Activated B cell treated with CpG ODN at 0.5 μM for 24 hours (primary cell): ENCODE data around the gene RUFY2. TPM values are rescaled to one million over a fixed set of nuclear protein-coding genes. Genes with fewer than 3 reads are reported as not detected.

ENCODE experiments used
- ATAC-seq: fragments of 200-7000 bp; cut with Tn5 transposase; one replicate; pipeline ENCODE4 v1.10.0; 2021; ENCODE audit warnings: low read depth, mild to moderate bottlenecking, moderate library complexity
- CTCF ChIA-PET: fragments of 350-600 bp; sonication (Branson Sonifier 250); formaldehyde crosslinking; loops from one replicate; lab custom pipeline; 2021; ENCODE audit warnings: antibody characterized with exemption; lab: Charles Lee
- POLR2A ChIA-PET: fragments of 350-600 bp; sonication (Branson Sonifier 250); formaldehyde crosslinking; loops from one replicate; lab custom pipeline; 2021; ENCODE audit warnings: antibody characterized with exemption; lab: Charles Lee
- DNase-seq: peaks from one replicate; pipeline ENCODE4 v3.0.0; 2022
- H3K27ac Mint-ChIP-seq: one replicate; pipeline ENCODE4 v1.8.0; 2020; ENCODE audit warnings: mixed read lengths
- H3K27me3 Mint-ChIP-seq: one replicate; pipeline ENCODE4 v1.8.0; 2021; ENCODE audit warnings: mixed read lengths
- H3K36me3 Mint-ChIP-seq: one replicate; pipeline ENCODE4 v1.8.0; 2021; ENCODE audit warnings: low read depth, mixed read lengths
- H3K4me1 Mint-ChIP-seq: one replicate; pipeline ENCODE4 v1.8.0; 2021; ENCODE audit warnings: mixed read lengths
- H3K4me3 Mint-ChIP-seq: one replicate; pipeline ENCODE4 v1.8.0; 2020; ENCODE audit warnings: mild to moderate bottlenecking, mixed read lengths
- H3K9me3 Mint-ChIP-seq: one replicate; pipeline ENCODE4 v1.8.0; 2020; ENCODE audit warnings: mixed read lengths
- CTCF ChIP-seq: fragments of 200-600 bp; IDR thresholded peaks from one replicate; pipeline ENCODE4 v1.8.0; 2022; ENCODE audit warnings: antibody characterized with exemption, mild to moderate bottlenecking
- intact Hi-C: fragments of 100-400 bp; cut with micrococcal nuclease; formaldehyde crosslinking; loops from one replicate; pipeline ENCODE4 v1.15.1; 2024
- total RNA-seq: library from RNA; stranded (reverse); gene quantifications from 2 replicates; pipeline ENCODE4 v1.2.3, GENCODE V29; 2022

The RUFY2 gene
- total RNA-seq, 1 donor from 2014 or later = 28.5 TPM

- no peak for TF ChIP-seq CTCF
- peak overlapping the region; percentile 56 for H3K27ac Mint-ChIP-seq
- no peaks in the 10 kb centered on the region for H3K27me3 Mint-ChIP-seq
- peak; percentile 73 for ATAC-seq
- intact Hi-C loops = loop anchor here (1.0 to 5.0 kb wide), 3 partner anchors 13 to 491 kb away; no protein-coding TSS in a partner anchor
- H3K36me3 Mint-ChIP-seq = peaks cover 56% of the 10 kb centered on the region
- DNase-seq = no peak
- H3K4me1 Mint-ChIP-seq = peaks cover 2% of the 10 kb centered on the region
- no peaks in the 10 kb centered on the region for H3K9me3 Mint-ChIP-seq
- H3K4me3 Mint-ChIP-seq = no peak overlapping the region
- ChIA-PET CTCF (interaction anchor here (0.8 to 2.2 kb wide), 6 partner anchors 9 to 138 kb away, joined by 3 to 18 read pairs (median 4); partner anchors contain the start of gene PBLD), POLR2A (interaction anchor here (1.1 to 1.7 kb wide), 2 partner anchors 14 to 16 kb away, joined by 7 to 18 read pairs; partner anchors contain the start of genes HNRNPH3 and PBLD)
These were observed 58.8 kb downstream of the RUFY2 start for GRCh38 chr10:68348265-68348741.

GRCh38 chr10:68346774-68347173 lies 60.3 kb downstream of the RUFY2 start:
- no peak for ATAC-seq
- H3K36me3 Mint-ChIP-seq = peaks cover 58% of the 10 kb centered on the region

GRCh38 chr10:68345621-68346020 lies 61.5 kb downstream of the RUFY2 start:
- Mint-ChIP-seq H3K9me3 (no peaks in the 10 kb centered on the region), H3K4me1 (peaks cover 2% of the 10 kb centered on the region), H3K27ac (no peak overlapping the region), H3K27me3 (no peaks in the 10 kb centered on the region), H3K36me3 (peaks cover 69% of the 10 kb centered on the region), H3K4me3 (no peak overlapping the region)
- TF ChIP-seq CTCF = no peak
- intact Hi-C loops = loop anchor here (5.0 kb wide), 1 partner anchor 488 kb away; no protein-coding TSS in a partner anchor
- ATAC-seq (no peak), DNase-seq (no peak)
- ChIA-PET POLR2A (interaction anchor here (0.9 kb wide), 1 partner anchor 17 kb away, joined by 3 read pairs; no protein-coding TSS in a partner anchor), CTCF (no interaction called here)

More at GRCh38 chr10:68346774-68347173, 60.3 kb downstream of the RUFY2 start:
- Mint-ChIP-seq H3K27me3 (no peaks in the 10 kb centered on the region), H3K9me3 (no peaks in the 10 kb centered on the region), H3K4me3 (no peak overlapping the region), H3K4me1 (peaks cover 2% of the 10 kb centered on the region), H3K27ac (no peak overlapping the region)
- POLR2A ChIA-PET = interaction anchor here (0.6 to 1.0 kb wide), 2 partner anchors 14 to 501 kb away, joined by 3 to 4 read pairs; partner anchors contain the start of gene PBLD
- DNase-seq = no peak
- intact Hi-C loops = loop anchor here (5.0 kb wide), 1 partner anchor 489 kb away; no protein-coding TSS in a partner anchor
- no peak for TF ChIP-seq CTCF
- CTCF ChIA-PET = interaction anchor here (0.6 to 2.2 kb wide), 2 partner anchors 14 to 134 kb away, joined by 3 to 18 read pairs; no protein-coding TSS in a partner anchor

GRCh38 chr10:68342909-68343516 lies 64.1 kb downstream of the RUFY2 start:
- ChIA-PET CTCF (no interaction called here), POLR2A (interaction anchor here (0.5 kb wide), 1 partner anchor 11 kb away, joined by 3 read pairs; the partner anchor contains the start of gene PBLD)
- Mint-ChIP-seq H3K27ac (no peak overlapping the region), H3K4me3 (no peak overlapping the region), H3K36me3 (peaks cover 81% of the 10 kb centered on the region), H3K4me1 (no peaks in the 10 kb centered on the region), H3K9me3 (no peaks in the 10 kb centered on the region), H3K27me3 (no peaks in the 10 kb centered on the region)
- TF ChIP-seq CTCF = no peak
- ATAC-seq (no peak), DNase-seq (no peak)
- intact Hi-C loops = loop anchor here (1.0 kb wide), 1 partner anchor 10 kb away; no protein-coding TSS in a partner anchor
